Testis (tissue), 2 donors: ENCODE measurements around the gene ARPC4.

Source experiments
- POLR2A ChIP-seq: fragments of 450-650 bp; IDR thresholded peaks from one replicate; pipeline ENCODE4 v1.6.1; 2017; ENCODE audit warnings: antibody characterized with exemption, mild to moderate bottlenecking, moderate library complexity
- TF ChIP-seq, protein P1 (sequence below), 3 experiments: fragments of 450-650 bp in 2 of 3; fragments of 200-600 bp in 1 of 3; sonication (generic) in 1 of 3; IDR thresholded peaks; one replicate each; pipeline ENCODE4 v1.5.1; 2016 to 2019; ENCODE audit warnings: antibody characterized with exemption in 3 of 3, mild to moderate bottlenecking in 2 of 3, moderate library complexity in 1 of 3

DNA sequence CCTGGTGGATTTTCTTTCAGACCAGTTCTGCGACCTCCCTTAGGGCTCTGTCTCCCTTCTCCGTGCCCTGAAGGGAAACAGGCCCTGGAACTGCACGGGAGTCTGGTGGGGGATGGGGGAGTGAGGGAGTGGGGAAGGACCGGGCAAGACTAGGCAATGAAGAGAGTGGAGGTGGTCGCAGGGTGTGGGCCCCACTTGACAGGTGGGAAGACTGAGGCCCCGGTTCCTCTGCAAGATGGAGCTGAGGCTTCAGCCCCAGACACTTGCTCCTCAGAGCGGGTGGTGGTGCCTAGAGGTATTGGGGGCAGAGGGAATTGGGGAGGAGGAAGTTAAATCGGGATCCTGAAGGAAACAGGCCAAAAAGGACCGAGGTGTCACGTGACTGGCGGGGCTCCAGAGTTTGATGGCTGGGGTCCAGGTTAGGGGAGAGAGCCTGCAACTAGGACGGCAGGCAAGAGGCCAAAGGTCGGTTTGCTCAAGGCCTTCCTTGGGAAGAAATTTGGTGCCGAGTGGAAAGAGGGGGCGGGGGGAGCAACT is 22.5 kb upstream of the ARPC4 start:
- TF ChIP-seq, protein P1, sequence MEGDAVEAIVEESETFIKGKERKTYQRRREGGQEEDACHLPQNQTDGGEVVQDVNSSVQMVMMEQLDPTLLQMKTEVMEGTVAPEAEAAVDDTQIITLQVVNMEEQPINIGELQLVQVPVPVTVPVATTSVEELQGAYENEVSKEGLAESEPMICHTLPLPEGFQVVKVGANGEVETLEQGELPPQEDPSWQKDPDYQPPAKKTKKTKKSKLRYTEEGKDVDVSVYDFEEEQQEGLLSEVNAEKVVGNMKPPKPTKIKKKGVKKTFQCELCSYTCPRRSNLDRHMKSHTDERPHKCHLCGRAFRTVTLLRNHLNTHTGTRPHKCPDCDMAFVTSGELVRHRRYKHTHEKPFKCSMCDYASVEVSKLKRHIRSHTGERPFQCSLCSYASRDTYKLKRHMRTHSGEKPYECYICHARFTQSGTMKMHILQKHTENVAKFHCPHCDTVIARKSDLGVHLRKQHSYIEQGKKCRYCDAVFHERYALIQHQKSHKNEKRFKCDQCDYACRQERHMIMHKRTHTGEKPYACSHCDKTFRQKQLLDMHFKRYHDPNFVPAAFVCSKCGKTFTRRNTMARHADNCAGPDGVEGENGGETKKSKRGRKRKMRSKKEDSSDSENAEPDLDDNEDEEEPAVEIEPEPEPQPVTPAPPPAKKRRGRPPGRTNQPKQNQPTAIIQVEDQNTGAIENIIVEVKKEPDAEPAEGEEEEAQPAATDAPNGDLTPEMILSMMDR (IDR thresholded peaks at IDR 0.05), result no peak
- TF ChIP-seq POLR2A, result no peak
